BLaER1 treated with 17β-estradiol and CSF1 and Interleukin-3, amounts not matched to agents 10 nM and 100 nM (cell line): ENCODE measurements around the gene MRPS23.
A peak's percentile ranks its signal among the peaks of the same experiment; 100 is the strongest.

Experiments used
- H3K27ac ChIP-seq, 11 experiments: shearing (Covaris generic); formaldehyde crosslinking; 2 replicates each; pipeline ENCODE4 v1.8.1; 2022
- H3K27me3 ChIP-seq, 11 experiments: shearing (Covaris generic); formaldehyde crosslinking; 2 replicates each; pipeline ENCODE4 v1.8.1; 2022
- H3K36me3 ChIP-seq, 11 experiments: shearing (Covaris generic); formaldehyde crosslinking; 2 replicates each; pipeline ENCODE4 v1.8.1; 2022
- H3K4me1 ChIP-seq, 10 experiments: shearing (Covaris generic); formaldehyde crosslinking; 2 replicates each; pipeline ENCODE4 v1.8.1; 2022
- H3K4me2 ChIP-seq, 11 experiments: shearing (Covaris generic); formaldehyde crosslinking; 2 replicates each; pipeline ENCODE4 v1.8.1; 2022
- H3K4me3 ChIP-seq, 10 experiments: shearing (Covaris generic); formaldehyde crosslinking; 2 replicates each; pipeline ENCODE4 v1.8.1; 2022
- H3K9ac ChIP-seq, 11 experiments: shearing (Covaris generic); formaldehyde crosslinking; 2 replicates each; pipeline ENCODE4 v1.8.1; 2022
- H3K9me3 ChIP-seq, 11 experiments: shearing (Covaris generic); formaldehyde crosslinking; replicated peaks in 1 of 11; 2 replicates each; pipeline ENCODE4 v1.8.1; 2022
- H4K20me1 ChIP-seq, 11 experiments: shearing (Covaris generic); formaldehyde crosslinking; 2 replicates each; pipeline ENCODE4 v1.8.1; 2022
- Cebpa-rat ChIP-seq, 11 experiments: shearing (Covaris generic); IDR thresholded peaks; 2 replicates each; pipeline ENCODE4 v1.8.1; 2022

The MRPS23 gene

DNA sequence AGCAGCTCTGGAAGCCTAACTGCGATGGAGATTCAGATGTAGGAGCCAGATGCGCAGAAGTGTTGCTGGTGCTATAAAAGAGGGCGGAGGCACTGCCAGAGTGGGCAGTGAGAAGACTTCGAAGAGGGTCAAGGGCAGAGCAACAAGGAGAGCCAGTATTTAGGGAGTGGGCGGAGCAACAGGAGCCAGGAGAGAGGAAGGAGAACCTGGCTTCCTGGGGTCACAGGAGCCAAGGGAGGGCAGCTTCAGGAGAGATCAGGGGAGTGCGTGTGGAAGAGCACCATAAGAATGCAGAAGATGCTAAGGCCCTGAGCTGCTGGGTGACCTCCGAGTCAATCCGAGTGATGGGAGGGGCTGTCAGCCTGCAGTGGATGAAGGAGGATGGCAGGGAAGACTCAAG, 14.4 kb upstream of the MRPS23 start:
- Histone ChIP-seq H4K20me1 (peaks cover 0 to 17% (median 0%) of the 10 kb centered on the region in 11 experiments; a peak in 2 of 22 replicates), H3K27me3 (peaks cover 0 to 33% (median 9%) of the 10 kb centered on the region in 11 experiments; a peak in 16 of 22 replicates), H3K9ac (peak overlapping the region in 1 of 11 experiments; percentile 26; a peak in 1 of 22 replicates), H3K9me3 (no peaks in the 10 kb centered on the region), H3K36me3 (no peaks in the 10 kb centered on the region), H3K27ac (peak overlapping the region in 6 of 11 experiments; percentile 0 to 97 (median 52); a peak in 7 of 22 replicates), H3K4me1 (peaks cover 54 to 98% (median 95%) of the 10 kb centered on the region in 10 experiments), H3K4me2 (peak overlapping the region in 9 of 11 experiments; percentile 95 to 100 (median 99); a peak in 18 of 22 replicates), H3K4me3 (no peak overlapping the region)
- no peak for TF ChIP-seq Cebpa-rat (IDR thresholded peaks at IDR 0.05)

DNA sequence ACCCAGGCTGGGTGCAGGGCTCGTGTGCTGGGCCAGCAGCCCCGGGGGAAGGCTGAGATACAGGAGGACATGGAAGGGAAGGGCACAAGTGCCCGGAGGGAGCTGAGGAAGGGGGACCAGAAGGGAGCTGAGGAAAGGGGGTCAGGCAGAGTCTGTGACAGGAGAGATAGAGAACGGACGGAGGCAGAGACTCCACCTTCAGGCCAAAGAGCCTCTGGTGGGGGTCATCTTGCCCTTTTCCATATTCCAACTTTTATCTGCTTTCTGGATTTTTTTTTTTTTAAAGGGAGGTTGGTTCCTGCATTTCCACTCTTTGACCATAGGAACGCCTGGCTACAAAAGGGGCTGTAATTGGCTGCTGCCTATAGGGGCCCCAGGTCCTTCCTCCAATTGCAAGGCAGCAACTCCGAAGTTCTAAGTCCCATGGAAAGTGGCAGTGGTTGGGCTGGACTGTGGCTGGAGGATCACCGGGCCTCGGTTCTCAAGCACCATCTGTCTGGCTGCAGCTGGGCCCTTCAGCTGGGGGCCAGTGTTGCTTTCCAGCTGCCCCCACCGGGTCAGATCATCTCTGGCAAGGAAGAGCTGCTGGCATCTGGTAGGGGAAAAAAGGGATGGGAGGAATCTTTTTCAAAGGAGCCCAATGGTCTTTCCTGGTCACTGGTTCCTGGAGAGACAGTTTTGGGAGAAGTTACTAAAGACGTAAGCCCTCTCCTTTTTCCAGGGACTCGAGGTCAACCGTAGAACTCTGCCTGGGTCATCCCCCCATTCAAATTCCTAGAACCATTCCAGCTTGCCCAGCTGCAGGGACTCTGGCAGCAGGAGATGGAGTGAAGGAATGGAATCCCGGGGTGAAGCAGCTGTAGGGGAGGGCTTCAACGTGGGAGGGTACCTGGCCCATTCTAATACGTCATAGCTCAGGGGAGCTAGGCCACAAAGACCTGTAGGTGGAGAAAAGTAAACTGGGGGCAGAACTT, 13.1 kb upstream of the MRPS23 start:
- H3K9ac ChIP-seq, result peak overlapping the region in 8 of 11 experiments; percentile 59 to 83 (median 78); a peak in 14 of 22 replicates
- peaks cover 41 to 96% (median 83%) of the 10 kb centered on the region in 10 experiments for H3K4me1 ChIP-seq
- H3K27ac ChIP-seq, result peak overlapping the region in 7 of 11 experiments; percentile 62 to 97 (median 77); a peak in 12 of 22 replicates
- no peak for TF ChIP-seq Cebpa-rat (IDR thresholded peaks at IDR 0.05)
- no peaks in the 10 kb centered on the region for H3K36me3 ChIP-seq
- peak overlapping the region in 2 of 10 experiments; percentile 52 to 63; a peak in 1 of 20 replicates for H3K4me3 ChIP-seq
- H3K27me3 ChIP-seq, result peaks cover 0 to 33% (median 9%) of the 10 kb centered on the region in 11 experiments; a peak in 16 of 22 replicates
- no peaks in the 10 kb centered on the region for H3K9me3 ChIP-seq
- peaks cover 0 to 6% (median 0%) of the 10 kb centered on the region in 11 experiments; a peak in 1 of 22 replicates for H4K20me1 ChIP-seq
- H3K4me2 ChIP-seq, result peak overlapping the region; percentile 95 to 100 (median 99)

DNA sequence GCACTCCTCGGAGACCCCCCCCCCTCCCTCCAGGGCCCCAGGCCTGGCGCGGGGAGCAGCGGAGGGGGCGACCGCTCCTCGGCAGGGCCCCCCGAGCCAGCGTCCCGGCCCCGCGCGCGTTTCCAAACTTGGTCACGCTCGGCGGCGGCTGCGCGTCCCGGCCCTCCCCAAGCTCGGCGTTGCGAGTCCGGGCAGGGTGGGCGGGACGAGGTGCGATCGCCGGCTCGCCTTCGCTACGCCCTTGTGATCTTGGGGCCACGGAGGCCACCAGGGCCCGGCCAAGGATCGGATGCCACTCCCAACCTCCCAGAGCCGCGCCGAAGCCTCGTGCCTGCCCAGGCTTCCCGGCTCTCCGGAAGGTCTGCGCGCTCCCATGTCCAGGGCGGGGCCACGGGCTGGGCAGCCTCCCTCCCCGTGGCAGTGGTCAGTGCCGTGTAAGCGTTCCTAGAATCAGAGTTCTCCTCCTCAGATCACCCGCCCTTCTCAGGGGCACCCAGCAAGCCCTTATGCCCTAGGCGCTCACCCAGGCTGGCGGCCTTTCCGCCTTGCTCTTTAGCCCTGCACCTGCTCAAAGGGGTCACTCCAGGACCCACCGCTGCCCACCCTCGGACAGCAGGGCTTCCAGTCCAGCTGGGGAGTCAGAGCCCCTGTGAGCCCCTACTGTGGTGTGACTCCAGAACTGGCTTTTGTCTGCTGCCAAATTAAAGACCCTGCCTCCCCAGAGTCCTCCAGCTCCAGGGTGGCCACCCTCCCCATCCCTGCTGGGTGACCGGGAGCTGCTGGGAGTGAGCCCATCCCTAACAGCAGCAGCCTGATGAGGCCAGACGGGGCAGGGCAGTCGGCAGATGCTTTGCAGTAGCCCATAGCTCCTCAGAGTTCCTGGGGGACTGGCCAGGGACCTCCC, 12.2 kb upstream of the MRPS23 start:
- H3K9me3 ChIP-seq, result no peaks in the 10 kb centered on the region
- H3K36me3 ChIP-seq, result no peaks in the 10 kb centered on the region
- H3K27ac ChIP-seq, result peak overlapping the region; percentile 38 to 94 (median 72); a peak in 20 of 22 replicates
- peaks cover 0 to 33% (median 9%) of the 10 kb centered on the region in 11 experiments; a peak in 16 of 22 replicates for H3K27me3 ChIP-seq
- H3K4me2 ChIP-seq, result peak overlapping the region; percentile 95 to 100 (median 99)
- H4K20me1 ChIP-seq, result 0 out of 22 replicates have a peak, but pooled peaks cover 0 to 5% (median 0%) of the 10 kb centered on the region in 11 experiments
- H3K4me3 ChIP-seq, result peak overlapping the region; percentile 52 to 68 (median 59)
- peak overlapping the region; percentile 59 to 83 (median 74) for H3K9ac ChIP-seq
- TF ChIP-seq Cebpa-rat (IDR thresholded peaks at IDR 0.05), result no peak
- peaks cover 32 to 88% (median 74%) of the 10 kb centered on the region in 10 experiments for H3K4me1 ChIP-seq

DNA sequence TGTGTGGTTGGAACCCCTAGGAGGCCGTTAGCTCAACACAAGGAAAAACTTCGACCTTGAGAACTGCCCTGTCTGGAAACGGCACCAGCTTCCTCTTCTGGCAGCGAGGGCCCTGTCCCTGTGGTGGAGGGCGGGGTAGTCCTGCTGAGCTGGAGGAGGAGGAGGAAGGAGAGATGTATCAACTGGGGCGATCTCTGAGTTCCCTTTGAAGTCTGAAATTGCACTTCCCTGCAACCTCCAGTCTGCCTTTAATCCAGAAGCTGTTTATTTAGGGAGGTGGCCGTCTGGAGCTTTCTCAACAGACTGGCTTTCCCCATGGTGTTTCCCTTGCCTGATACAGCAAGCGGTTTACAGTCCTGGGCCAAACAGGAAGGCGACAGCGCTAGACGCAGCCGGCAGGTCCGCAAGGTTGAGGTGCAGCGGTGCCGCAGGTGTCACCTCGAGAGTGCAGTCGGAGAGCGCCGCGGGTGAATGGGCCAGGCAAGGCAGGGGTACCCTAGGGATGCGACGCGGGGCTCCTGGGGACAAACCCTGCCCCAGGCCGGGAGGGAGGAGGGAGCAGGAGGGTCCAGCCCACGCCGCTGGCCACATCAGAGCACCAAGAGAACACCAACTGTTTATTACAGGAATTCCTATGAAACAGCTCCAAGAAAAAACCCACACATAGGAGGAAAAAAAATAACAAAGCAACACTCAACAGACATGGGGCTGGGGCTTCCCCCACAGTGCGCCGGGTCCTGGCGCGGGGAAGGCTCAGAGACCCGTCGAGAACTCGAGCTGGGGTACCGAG, 11.4 kb upstream of the MRPS23 start:
- Histone ChIP-seq H3K9ac (peak overlapping the region; percentile 59 to 83 (median 74)), H3K36me3 (no peaks in the 10 kb centered on the region), H3K4me2 (peak overlapping the region; percentile 95 to 100 (median 99)), H4K20me1 (0 out of 22 replicates have a peak, but pooled peaks cover 0 to 5% (median 0%) of the 10 kb centered on the region in 11 experiments), H3K27ac (peak overlapping the region; percentile 38 to 94 (median 72); a peak in 20 of 22 replicates), H3K27me3 (peaks cover 0 to 33% (median 9%) of the 10 kb centered on the region in 11 experiments; a peak in 16 of 22 replicates), H3K4me3 (peak overlapping the region; percentile 52 to 68 (median 59)), H3K4me1 (peaks cover 29 to 79% (median 66%) of the 10 kb centered on the region in 10 experiments), H3K9me3 (no peaks in the 10 kb centered on the region)
- TF ChIP-seq Cebpa-rat (IDR thresholded peaks at IDR 0.05), result peak in 2 of 11 experiments; percentile 10 to 37; a peak in 1 of 22 replicates

DNA sequence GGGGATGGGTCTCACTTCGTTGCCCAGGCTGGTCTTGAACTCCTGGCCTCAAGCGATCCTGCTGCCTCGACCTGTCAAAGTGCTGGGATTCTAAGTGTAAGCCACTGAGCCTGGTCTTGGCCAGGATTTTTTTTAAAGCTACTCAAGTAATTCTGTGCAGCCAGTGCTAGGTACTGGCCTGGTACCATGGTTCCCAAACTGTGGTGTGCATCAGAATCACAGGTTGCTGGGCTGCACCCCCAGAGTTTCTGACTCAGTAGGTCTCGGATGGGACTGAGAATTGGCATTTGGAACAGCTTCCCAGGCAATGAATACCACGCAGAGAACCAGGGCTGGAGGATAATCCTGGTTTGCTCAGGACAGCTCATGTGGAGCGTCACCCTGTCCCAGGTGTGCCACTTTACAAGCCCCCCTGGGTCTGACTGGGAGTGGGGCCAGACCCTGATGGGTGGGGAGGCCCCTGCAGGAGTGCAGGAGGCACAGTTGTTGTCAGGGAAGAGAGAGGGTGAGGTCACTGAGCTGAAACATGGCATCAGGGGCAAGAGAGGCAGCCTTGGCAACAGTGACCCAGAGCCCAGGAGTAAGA, 10.7 kb upstream of the MRPS23 start:
- H3K4me3 ChIP-seq, result peak overlapping the region in 5 of 10 experiments; percentile 52 to 68 (median 62); a peak in 6 of 20 replicates
- peak overlapping the region; percentile 95 to 100 (median 99) for H3K4me2 ChIP-seq
- H3K36me3 ChIP-seq, result no peaks in the 10 kb centered on the region
- H3K9me3 ChIP-seq, result no peaks in the 10 kb centered on the region
- peak overlapping the region in 10 of 11 experiments; percentile 16 to 94 (median 72); a peak in 18 of 22 replicates for H3K27ac ChIP-seq
- H3K4me1 ChIP-seq, result peaks cover 29 to 72% (median 59%) of the 10 kb centered on the region in 10 experiments
- TF ChIP-seq Cebpa-rat (IDR thresholded peaks at IDR 0.05), result no peak
- H3K9ac ChIP-seq, result peak overlapping the region in 8 of 11 experiments; percentile 59 to 80 (median 76); a peak in 17 of 22 replicates
- H4K20me1 ChIP-seq, result 0 out of 22 replicates have a peak, but pooled peaks cover 0 to 5% (median 0%) of the 10 kb centered on the region in 11 experiments
- H3K27me3 ChIP-seq, result peaks cover 0 to 33% (median 9%) of the 10 kb centered on the region in 11 experiments; a peak in 16 of 22 replicates

DNA sequence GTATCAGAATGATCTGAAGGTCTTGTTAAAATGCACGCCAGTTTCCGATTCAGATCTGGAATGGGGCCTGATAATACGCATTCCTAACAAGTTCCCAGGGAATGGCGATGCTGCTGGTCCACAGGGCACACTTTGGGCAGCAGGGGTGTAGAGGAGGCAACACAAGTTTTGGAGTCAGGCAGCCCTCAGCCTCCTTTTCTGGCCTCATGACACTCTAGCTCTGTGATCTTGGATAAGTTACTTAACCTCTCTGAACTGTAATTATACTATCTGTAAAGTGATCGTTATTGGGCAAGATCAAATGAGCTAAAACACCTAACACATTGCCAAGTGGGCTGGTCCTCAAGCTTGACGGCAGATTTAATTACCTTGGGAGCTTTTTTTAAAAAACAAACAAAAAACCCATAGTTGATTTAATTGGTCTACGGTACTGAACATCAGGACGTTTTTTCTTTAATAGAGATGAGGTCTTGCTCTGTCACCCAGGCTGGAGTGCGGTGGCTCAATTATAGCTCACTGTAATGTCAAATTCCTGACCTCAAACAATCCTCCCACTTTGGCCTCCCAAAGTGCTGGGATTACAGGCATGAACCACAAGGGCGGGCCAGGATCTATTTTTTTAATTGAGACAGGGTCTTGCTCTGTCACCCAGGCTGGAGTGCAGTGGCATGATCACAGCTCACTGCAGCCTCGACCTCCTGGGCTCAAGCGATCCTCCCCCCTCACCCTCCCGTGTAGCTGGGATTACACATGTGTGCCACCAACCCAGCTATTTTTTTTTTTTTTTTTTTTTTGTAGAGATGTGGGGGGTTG, 10.0 kb upstream of the MRPS23 start:
- no peak for TF ChIP-seq Cebpa-rat (IDR thresholded peaks at IDR 0.05)
- Histone ChIP-seq H3K4me2 (peak overlapping the region in 10 of 11 experiments; percentile 95 to 100 (median 99); a peak in 17 of 22 replicates), H3K9ac (peak overlapping the region in 2 of 11 experiments; percentile 77 to 78; a peak in 3 of 22 replicates), H3K36me3 (no peaks in the 10 kb centered on the region), H3K9me3 (no peaks in the 10 kb centered on the region), H4K20me1 (0 out of 22 replicates have a peak, but pooled peaks cover 0 to 5% (median 0%) of the 10 kb centered on the region in 11 experiments), H3K27me3 (peaks cover 0 to 33% (median 9%) of the 10 kb centered on the region in 11 experiments; a peak in 16 of 22 replicates), H3K4me1 (peaks cover 22 to 65% (median 52%) of the 10 kb centered on the region in 10 experiments), H3K4me3 (no peak overlapping the region), H3K27ac (peak overlapping the region in 3 of 11 experiments; percentile 72 to 94 (median 77); a peak in 5 of 22 replicates)
